HG03045 (cell line): Measurements from ENCODE around the gene KCTD20.

Experiments
- ATAC-seq: cut with Tn5 transposase; IDR thresholded peaks from one replicate; pipeline ENCODE4 v1.9.1; 2021; ENCODE audit warnings: mild to moderate bottlenecking, moderate library complexity; ENCODE audit not compliant: unreplicated experiment

The KCTD20 gene

GRCh38 chr6:36492092-36492491 lies 49.3 kb downstream of the KCTD20 start:
- no peak for ATAC-seq

GRCh38 chr6:36492621-36493020 lies 49.8 kb downstream of the KCTD20 start:
- no peak for ATAC-seq

GRCh38 chr6:36493319-36493718 lies 50.5 kb downstream of the KCTD20 start:
- no peak for ATAC-seq

- ATAC-seq = no peak
Observed at GRCh38 chr6:36493859-36494258, 51.1 kb downstream of the KCTD20 start.

GRCh38 chr6:36495086-36495485 lies 52.3 kb downstream of the KCTD20 start:
- no peak for ATAC-seq

GRCh38 chr6:36499918-36500317 lies 57.1 kb downstream of the KCTD20 start:
- no peak for ATAC-seq

GRCh38 chr6:36501686-36502085 lies 58.9 kb downstream of the KCTD20 start:
- no peak for ATAC-seq

GRCh38 chr6:36504181-36504580 lies 61.4 kb downstream of the KCTD20 start:
- no peak for ATAC-seq

- no peak for ATAC-seq
Observed at GRCh38 chr6:36504982-36505381, 62.2 kb downstream of the KCTD20 start.

GRCh38 chr6:36505744-36506534 lies 63.1 kb downstream of the KCTD20 start:
- ATAC-seq = no peak

- ATAC-seq = no peak
Observed at GRCh38 chr6:36506611-36507010, 63.8 kb downstream of the KCTD20 start.

GRCh38 chr6:36508532-36508931 lies 65.7 kb downstream of the KCTD20 start:
- ATAC-seq = no peak

GRCh38 chr6:36510365-36510764 lies 67.6 kb downstream of the KCTD20 start:
- no peak for ATAC-seq

- ATAC-seq = no peak
Observed at GRCh38 chr6:36514554-36515456, 72.0 kb downstream of the KCTD20 start.

- no peak for ATAC-seq
Observed at GRCh38 chr6:36515844-36516243, 73.0 kb downstream of the KCTD20 start.

GRCh38 chr6:36516559-36516958 lies 73.8 kb downstream of the KCTD20 start:
- no peak for ATAC-seq

GRCh38 chr6:36516988-36517387 lies 74.2 kb downstream of the KCTD20 start:
- ATAC-seq = no peak

GRCh38 chr6:36517408-36517807 lies 74.6 kb downstream of the KCTD20 start:
- ATAC-seq = no peak

GRCh38 chr6:36519352-36519751 lies 76.6 kb downstream of the KCTD20 start:
- no peak for ATAC-seq

GRCh38 chr6:36523451-36523850 lies 80.7 kb downstream of the KCTD20 start:
- no peak for ATAC-seq

- no peak for ATAC-seq
Observed at GRCh38 chr6:36523936-36524499, 81.2 kb downstream of the KCTD20 start.

GRCh38 chr6:36524871-36525270 lies 82.1 kb downstream of the KCTD20 start:
- ATAC-seq = no peak
